Heart right ventricle (tissue), 16 donors: ENCODE data around the gene ACSL6. TPM values are rescaled to one million over a fixed set of nuclear protein-coding genes. Genes with fewer than 3 reads are reported as not detected.
A peak's percentile ranks its signal among the peaks of the same experiment; 100 is the strongest.

Source experiments
- ATAC-seq, 8 donors: fragments of 200-7000 bp; cut with Tn5 transposase; one replicate each; pipeline ENCODE4 v1.9.1; 2020; ENCODE audit warnings: mild to moderate bottlenecking in 8 of 8, moderate library complexity in 8 of 8, moderate number of reproducible peaks in 1 of 8
- DNase-seq, 2 donors: peaks; one replicate each; pipeline ENCODE4 v3.0.0-alpha.2; 2020
- H3K27ac ChIP-seq, 10 donors: fragments of 200-600 bp; sonication (generic) in 2 of 10; one replicate each; pipeline versions ENCODE4 v1.5.0 to v1.8.0; 2020 to 2022; ENCODE audit warnings: mild to moderate bottlenecking in 3 of 10
- H3K27me3 ChIP-seq, 7 donors: fragments of 200-600 bp; one replicate each; pipeline ENCODE4 v1.8.0; 2021 to 2022; ENCODE audit warnings: mild to moderate bottlenecking in 2 of 7
- H3K36me3 ChIP-seq, 9 donors: fragments of 200-600 bp; sonication (generic) in 1 of 9; one replicate each; pipeline versions ENCODE4 v1.5.0 to v1.8.0; 2020 to 2022; ENCODE audit warnings: mild to moderate bottlenecking in 2 of 9
- H3K4me1 ChIP-seq, 9 donors: fragments of 200-600 bp; sonication (generic) in 1 of 9; one replicate each; pipeline versions ENCODE4 v1.5.0 to v1.8.0; 2020 to 2022; ENCODE audit warnings: mild to moderate bottlenecking in 4 of 9
- H3K4me3 ChIP-seq, 10 donors: fragments of 200-600 bp; sonication (generic) in 2 of 10; one replicate each; pipeline versions ENCODE4 v1.5.0 to v1.8.0; 2020 to 2022; ENCODE audit warnings: mild to moderate bottlenecking in 7 of 10, moderate library complexity in 2 of 10
- H3K9me3 ChIP-seq, 11 donors: fragments of 200-600 bp in 10 of 11; sonication (generic) in 2 of 11; one replicate each; pipeline versions ENCODE4 v1.5.0 to v1.8.0; 2013 to 2022; ENCODE audit warnings: mild to moderate bottlenecking in 2 of 11, control low read depth in 1 of 11, moderate library complexity in 1 of 11
- WGBS, 2 donors: extraction: QIAGEN DNeasy Blood & Tissue Kit; methylation state at CpG; one replicate each; pipeline ENCODE4 v1.1.7; 2013; ENCODE audit warnings: inconsistent platforms in 1 of 2; 5-methylcytosine and 5-hydroxymethylcytosine counted together
- intact Hi-C, 10 donors: fragments of 100-400 bp; cut with DNase I; formaldehyde crosslinking; loops; one replicate each; pipeline versions ENCODE4 v1.11.1 to v1.14.2; 2022
- polyA plus RNA-seq, 2 donors: library from polyadenylated mRNA; stranded (reverse); fragments of 200-250 nt; gene quantifications; one replicate each; pipeline ENCODE4 v1.2.3, GENCODE V29; 2013
- total RNA-seq, 10 donors: library from RNA; stranded (reverse); fragmentation: NEBNext Ultra II Directional in 3 of 10; extraction: Animal tissue kit (Norgen Biotek cat#: 25700) in 3 of 10; gene quantifications; one replicate each; pipeline versions ENCODE4 v1.2.1 to v1.2.4, GENCODE V29; 2021 to 2023
- TF ChIP-seq, protein P1 (sequence below), 9 donors: fragments of 200-600 bp; sonication (generic) in 2 of 9; IDR thresholded peaks; one replicate each; pipeline versions ENCODE4 v1.5.0 to v1.8.0; 2021 to 2022; ENCODE audit warnings: antibody characterized with exemption in 9 of 9, mild to moderate bottlenecking in 5 of 9, moderate library complexity in 1 of 9
- donor health status: Arrhythmogenic right ventricular cardiomyopathy.
- donor health status: ischemic (EF 13 %, LVEDD 7.1; RV severe dilation, severe dysfunction).
- donor health status: healthy with polysubstance abuse.
- donor health status: DM: no; HTN: yes; CAD: no.
- donor health status: DM: no; HTN: no; CAD: no.
- donor health status: ischemic (EF 25% LVEDD 6.9; RV normal size, moderate dysfunction).
- donor health status: ischemic (EF 25% LVEDD 5.7; RV mildly dilated, moderate dysfunction).
- donor health status: healthy.
- donor health status: DM: yes; HTN: yes; CAD: no.
- donor health status: Ischemic cardiomyopathy.
- donor health status: ischemic (EF 35%, LVEDD 5.7; RV mildly dilated, moderate dysfunction).
- donor health status: nonischemic (EF 11% LVEDD 7.7; RV severe dilation, severe dysfunction).
- donor health status: DM: yes; HTN: yes; CAD: no.
- donor health status: PGD.
- donor health status: ischemic (EF 29% LVEDD 5.4; RV normal size, mild dysfunction).
- donor health status: nonischemic (EF 23%, LVEDD 6.1; RV moderate dilation, normal function).

Gene ACSL6
- total and polyA plus RNA-seq, 12 donors: 0.26 to 7.0 (median 3.0) TPM

DNA sequence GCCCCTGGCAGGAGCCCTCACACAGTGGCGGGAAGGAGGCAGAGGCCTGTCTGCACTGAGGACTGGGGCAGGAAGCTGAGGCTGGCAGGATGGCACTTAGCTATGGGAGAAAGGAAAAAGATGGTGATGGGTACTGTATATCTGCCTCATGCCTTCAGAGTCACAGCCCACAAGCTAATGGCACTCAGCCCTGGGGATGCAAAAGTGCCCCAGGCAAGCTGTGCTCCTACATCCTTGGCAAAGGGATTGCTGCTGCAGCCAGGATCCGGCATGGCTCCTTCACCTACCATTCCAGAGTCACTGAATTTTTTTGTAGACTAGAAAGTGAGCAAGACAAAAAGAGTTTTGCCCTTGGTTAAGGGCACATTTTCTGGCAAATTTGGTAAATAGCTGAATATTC is 8.7 kb downstream of the ACSL6 start:
- Histone ChIP-seq H3K9me3 (no peaks in the 10 kb centered on the region), H3K27ac (peak overlapping the region in 1 of 10 donors; percentile 19), H3K27me3 (no peaks in the 10 kb centered on the region), H3K36me3 (no peaks in the 10 kb centered on the region), H3K4me3 (no peak overlapping the region), H3K4me1 (peaks cover 0 to 28% (median 12%) of the 10 kb centered on the region in 9 donors)
- intact Hi-C loops: loop anchor here in 7 of 10 donors (5.0 to 10.0 kb wide), 3 partner anchors 190 to 578 kb away; no protein-coding TSS in a partner anchor
- ATAC-seq (no peak), DNase-seq (no peak)
- TF ChIP-seq, protein P1, sequence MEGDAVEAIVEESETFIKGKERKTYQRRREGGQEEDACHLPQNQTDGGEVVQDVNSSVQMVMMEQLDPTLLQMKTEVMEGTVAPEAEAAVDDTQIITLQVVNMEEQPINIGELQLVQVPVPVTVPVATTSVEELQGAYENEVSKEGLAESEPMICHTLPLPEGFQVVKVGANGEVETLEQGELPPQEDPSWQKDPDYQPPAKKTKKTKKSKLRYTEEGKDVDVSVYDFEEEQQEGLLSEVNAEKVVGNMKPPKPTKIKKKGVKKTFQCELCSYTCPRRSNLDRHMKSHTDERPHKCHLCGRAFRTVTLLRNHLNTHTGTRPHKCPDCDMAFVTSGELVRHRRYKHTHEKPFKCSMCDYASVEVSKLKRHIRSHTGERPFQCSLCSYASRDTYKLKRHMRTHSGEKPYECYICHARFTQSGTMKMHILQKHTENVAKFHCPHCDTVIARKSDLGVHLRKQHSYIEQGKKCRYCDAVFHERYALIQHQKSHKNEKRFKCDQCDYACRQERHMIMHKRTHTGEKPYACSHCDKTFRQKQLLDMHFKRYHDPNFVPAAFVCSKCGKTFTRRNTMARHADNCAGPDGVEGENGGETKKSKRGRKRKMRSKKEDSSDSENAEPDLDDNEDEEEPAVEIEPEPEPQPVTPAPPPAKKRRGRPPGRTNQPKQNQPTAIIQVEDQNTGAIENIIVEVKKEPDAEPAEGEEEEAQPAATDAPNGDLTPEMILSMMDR (IDR thresholded peaks at IDR 0.05): no peak
- 71 to 72% methylated on average over 2 of the region's 2 CpGs for WGBS, 2 donors

DNA sequence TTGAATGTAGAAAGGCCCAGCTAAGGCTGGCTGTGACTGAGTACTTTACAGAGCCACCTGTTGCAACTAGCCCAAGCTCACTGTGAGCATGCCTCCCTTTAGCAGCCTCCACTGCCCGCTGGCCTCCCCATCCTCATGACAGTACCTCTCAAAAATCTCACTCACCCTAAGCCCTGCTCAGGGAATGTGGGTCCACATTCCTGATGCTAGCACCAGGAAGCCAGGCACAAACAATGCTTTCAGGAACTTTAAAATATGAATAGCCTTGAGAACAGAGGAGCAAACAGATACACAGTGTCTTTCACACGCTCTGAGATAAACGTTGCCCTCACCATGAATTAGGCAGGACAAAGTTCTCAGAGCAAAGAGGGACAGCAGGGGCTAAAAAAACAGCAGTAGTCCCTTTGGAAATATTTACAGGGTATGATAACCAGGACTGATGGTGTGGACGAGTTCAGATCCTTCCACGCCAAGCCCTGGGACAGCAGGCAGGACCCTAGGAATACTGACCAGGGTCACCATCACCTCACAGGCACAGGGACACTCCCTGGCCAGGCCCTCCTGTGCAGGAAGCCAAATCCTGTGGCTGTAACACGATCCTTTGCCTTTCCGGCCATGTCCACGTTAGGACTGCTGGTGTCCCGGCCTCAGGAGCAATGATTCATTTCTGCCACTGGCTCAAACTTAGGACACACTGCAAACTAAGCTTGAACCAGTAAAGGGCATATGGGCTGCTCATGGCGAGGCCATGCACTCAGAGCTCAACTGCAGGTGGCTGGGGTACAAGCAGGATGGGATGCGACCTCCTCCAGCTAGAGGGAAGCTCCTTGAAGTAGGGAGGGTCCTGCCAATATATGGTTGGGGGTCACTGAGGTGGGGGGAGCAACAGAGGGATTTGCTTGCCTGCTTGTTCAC is 9.6 kb downstream of the ACSL6 start:
- intact Hi-C loops: loop anchor here in 7 of 10 donors (5.0 to 10.0 kb wide), 3 partner anchors 190 to 577 kb away; no protein-coding TSS in a partner anchor
- Histone ChIP-seq H3K4me1 (peaks cover 0 to 28% (median 12%) of the 10 kb centered on the region in 9 donors), H3K27ac (no peak overlapping the region), H3K36me3 (no peaks in the 10 kb centered on the region), H3K4me3 (no peak overlapping the region), H3K27me3 (no peaks in the 10 kb centered on the region), H3K9me3 (no peaks in the 10 kb centered on the region)
- ATAC-seq (peak; percentile 22 to 87 (median 65)), DNase-seq (peak in 1 of 2 donors; percentile 29)
- 54 to 55% methylated on average over 11 of the region's 11 CpGs for WGBS, 2 donors
- TF ChIP-seq, protein P1 (IDR thresholded peaks at IDR 0.05): no peak

DNA sequence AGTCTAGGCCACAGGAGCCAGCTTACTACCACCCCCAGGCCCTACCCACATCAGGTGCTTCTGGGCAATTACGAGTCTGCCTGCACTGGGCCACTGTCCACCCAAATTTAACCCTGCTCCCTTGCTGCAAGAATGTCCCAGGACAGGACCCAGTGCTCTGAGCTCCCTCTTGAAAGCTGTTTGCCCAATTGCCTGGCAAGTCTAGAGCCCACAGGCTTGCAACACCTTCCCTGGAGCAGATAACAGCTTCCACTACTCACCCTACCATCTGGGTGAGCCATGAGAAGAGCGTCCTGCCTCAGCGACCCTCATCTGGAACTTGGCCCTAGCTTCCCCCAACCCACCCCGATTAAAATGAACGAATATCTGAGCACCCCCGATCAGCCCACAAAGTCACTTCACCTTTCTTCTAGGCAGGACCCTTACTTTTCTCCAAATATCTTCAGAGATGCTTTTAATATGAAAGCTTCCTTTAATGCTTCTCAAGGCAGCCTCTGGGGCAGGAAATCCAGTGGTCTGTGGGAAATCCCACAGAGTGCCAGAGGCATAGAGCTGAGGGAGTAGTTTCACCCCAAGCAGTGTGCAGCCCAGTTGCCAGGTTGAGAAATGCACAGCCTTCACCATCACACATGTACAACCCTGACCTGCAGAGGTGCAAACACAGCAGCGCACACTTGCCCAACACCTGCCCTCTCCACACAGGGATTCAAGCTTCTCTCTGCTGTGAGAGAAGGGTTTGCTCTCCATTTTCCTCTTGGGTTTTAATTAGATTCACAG is 10.6 kb downstream of the ACSL6 start:
- no peak overlapping the region for H3K27ac ChIP-seq
- no peak for ATAC-seq
- 86 to 91% methylated on average over 7 of the region's 7 CpGs for WGBS, 2 donors
- no peaks in the 10 kb centered on the region for H3K36me3 ChIP-seq
- peaks cover 0 to 28% (median 12%) of the 10 kb centered on the region in 9 donors for H3K4me1 ChIP-seq
- H3K27me3 ChIP-seq: no peaks in the 10 kb centered on the region
- DNase-seq: no peak
- intact Hi-C loops: loop anchor here in 7 of 10 donors (5.0 to 10.0 kb wide), 3 partner anchors 189 to 576 kb away; no protein-coding TSS in a partner anchor
- H3K9me3 ChIP-seq: no peaks in the 10 kb centered on the region
- TF ChIP-seq, protein P1 (IDR thresholded peaks at IDR 0.05): no peak
- no peak overlapping the region for H3K4me3 ChIP-seq

DNA sequence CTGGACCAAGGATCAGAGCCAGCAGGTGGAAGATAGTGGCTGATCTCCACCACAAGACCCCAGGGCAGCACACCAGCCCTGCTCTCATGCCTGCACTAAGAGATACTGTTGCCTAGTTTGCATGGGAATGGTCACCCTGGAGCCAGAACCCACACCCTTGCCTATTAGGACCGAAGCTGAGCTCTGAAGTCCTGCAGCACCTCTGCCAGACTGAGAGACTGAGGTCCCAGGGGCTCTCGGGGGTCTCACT is 11.3 kb downstream of the ACSL6 start:
- no peaks in the 10 kb centered on the region for H3K9me3 ChIP-seq
- no peak for ATAC-seq
- no peaks in the 10 kb centered on the region for H3K36me3 ChIP-seq
- H3K27me3 ChIP-seq: no peaks in the 10 kb centered on the region
- no peak overlapping the region for H3K4me3 ChIP-seq
- TF ChIP-seq, protein P1 (IDR thresholded peaks at IDR 0.05): no peak
- DNase-seq: no peak
- peaks cover 0 to 28% (median 12%) of the 10 kb centered on the region in 9 donors for H3K4me1 ChIP-seq
- no peak overlapping the region for H3K27ac ChIP-seq
- intact Hi-C loops: loop anchor here in 7 of 10 donors (5.0 to 10.0 kb wide), 3 partner anchors 188 to 575 kb away; no protein-coding TSS in a partner anchor
- 42 to 90% methylated on average over 2 of the region's 2 CpGs for WGBS, 2 donors
